ENCODE results near the gene CWC27. TPM values are rescaled to one million over a fixed set of nuclear protein-coding genes. Genes with fewer than 3 reads are reported as not detected.
A peak's percentile ranks its signal among the peaks of the same experiment; 100 is the strongest.

CWC27 gene
- total and polyA plus RNA-seq, 2 of the 13 experiments (the other 11 are each of a cell fraction or from before 2014, with no cell fraction given), result 21.1 to 25.7 TPM

- no TSS peak for BruUV-seq (replicated peaks)
- Histone ChIP-seq H2AFZ (ENCODE audit: low read length) (no peak overlapping the region), H3K27ac (ENCODE audit: extremely low read length, insufficient read depth, low read length) (no peak overlapping the region), H3K79me2 (ENCODE audit: insufficient read depth, low read length) (no peaks in the 10 kb centered on the region), H4K20me1 (ENCODE audit: insufficient read depth, low read length) (no peaks in the 10 kb centered on the region), H3K4me1 (ENCODE audit: insufficient read depth, low read length) (no peaks in the 10 kb centered on the region), H3K27me3 (ENCODE audit: control insufficient read depth in 1 of 2, insufficient read depth in 2 of 2, low read length in 2 of 2) (no peaks in the 10 kb centered on the region), H3K9me3 (ENCODE audit: low read length) (peaks cover 19% of the 10 kb centered on the region), H3K36me3 (replicated peaks in 1 of 2; ENCODE audit: control insufficient read depth in 1 of 2, insufficient read depth in 2 of 2, low read length in 2 of 2) (no peaks in the 10 kb centered on the region), H3K4me2 (ENCODE audit: low read depth, low read length) (no peak overlapping the region), H3K9ac (ENCODE audit: insufficient read depth, low read depth, low read length) (no peak overlapping the region), H3K4me3 (replicated peaks in 1 of 3; ENCODE audit: insufficient read depth in 1 of 3, low read depth in 2 of 3, low read length in 3 of 3) (no peak overlapping the region)
- CTCF ChIA-PET (ENCODE audit: low intra/inter-chr PET ratio, low total read pairs), result no interaction called here
- ATAC-seq (no peak), FAIRE-seq (no peak), DNase-seq (ENCODE audit: low spot score) (no peak)
- TF ChIP-seq CHD4 (IDR thresholded peaks at IDR 0.05; ENCODE audit: borderline replicate concordance, low read length), result peak; percentile 77; the same call in 1 of the 2 replicates
- no peak for TF ChIP-seq ZNF343 (CRISPR knock-in tag; IDR thresholded peaks at IDR 0.05)
- TF ChIP-seq, protein P1, sequence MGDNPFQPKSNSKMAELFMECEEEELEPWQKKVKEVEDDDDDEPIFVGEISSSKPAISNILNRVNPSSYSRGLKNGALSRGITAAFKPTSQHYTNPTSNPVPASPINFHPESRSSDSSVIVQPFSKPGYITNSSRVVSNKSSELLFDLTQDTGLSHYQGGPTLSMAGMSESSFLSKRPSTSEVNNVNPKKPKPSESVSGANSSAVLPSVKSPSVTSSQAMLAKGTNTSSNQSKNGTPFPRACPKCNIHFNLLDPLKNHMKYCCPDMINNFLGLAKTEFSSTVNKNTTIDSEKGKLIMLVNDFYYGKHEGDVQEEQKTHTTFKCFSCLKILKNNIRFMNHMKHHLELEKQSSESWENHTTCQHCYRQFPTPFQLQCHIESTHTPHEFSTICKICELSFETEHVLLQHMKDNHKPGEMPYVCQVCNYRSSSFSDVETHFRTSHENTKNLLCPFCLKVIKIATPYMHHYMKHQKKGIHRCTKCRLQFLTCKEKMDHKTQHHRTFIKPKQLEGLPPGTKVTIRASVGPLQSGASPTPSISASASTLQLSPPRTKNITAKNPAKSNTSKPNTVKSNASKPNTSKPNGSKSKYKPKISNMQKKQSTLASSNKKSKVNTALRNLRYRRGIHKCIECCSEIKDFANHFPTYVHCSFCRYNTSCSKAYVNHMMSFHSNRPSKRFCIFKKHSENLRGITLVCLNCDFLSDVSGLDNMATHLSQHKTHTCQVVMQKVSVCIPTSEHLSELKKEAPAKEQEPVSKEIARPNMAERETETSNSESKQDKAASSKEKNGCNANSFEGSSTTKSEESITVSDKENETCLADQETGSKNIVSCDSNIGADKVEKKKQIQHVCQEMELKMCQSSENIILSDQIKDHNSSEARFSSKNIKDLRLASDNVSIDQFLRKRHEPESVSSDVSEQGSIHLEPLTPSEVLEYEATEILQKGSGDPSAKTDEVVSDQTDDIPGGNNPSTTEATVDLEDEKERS (CRISPR knock-in tag; IDR thresholded peaks at IDR 0.05), result peak; percentile 85
- WGBS (ENCODE audit: low lambda C conversion rate), result 69% methylated on average over 1 of the region's 1 CpG
- in situ Hi-C loops (cut with HindIII; ENCODE audit: extremely low pct_ligation_motif_present, low pct_unique_long_range_greater_than_20kb), result loop anchor here (25.0 kb wide), 1 partner anchor 524 kb away; the partner anchor contains the start of gene ADAMTS6
- POLR2A ChIA-PET, result no interaction called here
- intact Hi-C loops (cut with micrococcal nuclease; ENCODE audit: unreplicated experiment), result no loop called here
Measured at GRCh38 chr5:64963278-64963677, 194.5 kb downstream of the CWC27 start.

GRCh38 chr5:64968591-64969110, 199.9 kb downstream of the CWC27 start:
- Histone ChIP-seq H4K20me1 (ENCODE audit: insufficient read depth, low read length) (no peaks in the 10 kb centered on the region), H3K79me2 (ENCODE audit: insufficient read depth, low read length) (no peaks in the 10 kb centered on the region), H3K27ac (ENCODE audit: extremely low read length, insufficient read depth, low read length) (no peak overlapping the region), H3K4me3 (replicated peaks in 1 of 3; ENCODE audit: insufficient read depth in 1 of 3, low read depth in 2 of 3, low read length in 3 of 3) (no peak overlapping the region), H3K9me3 (ENCODE audit: low read length) (peaks cover 5% of the 10 kb centered on the region), H3K4me1 (ENCODE audit: insufficient read depth, low read length) (no peaks in the 10 kb centered on the region), H3K36me3 (replicated peaks in 1 of 2; ENCODE audit: control insufficient read depth in 1 of 2, insufficient read depth in 2 of 2, low read length in 2 of 2) (peaks cover 1 to 13% of the 10 kb centered on the region in 2 experiments; a peak in 2 of 5 replicates), H3K4me2 (ENCODE audit: low read depth, low read length) (no peak overlapping the region), H3K27me3 (ENCODE audit: control insufficient read depth in 1 of 2, insufficient read depth in 2 of 2, low read length in 2 of 2) (no peaks in the 10 kb centered on the region), H3K9ac (ENCODE audit: insufficient read depth, low read depth, low read length) (no peak overlapping the region), H2AFZ (ENCODE audit: low read length) (no peak overlapping the region)
- ATAC-seq (no peak), DNase-seq (ENCODE audit: low spot score) (no peak), FAIRE-seq (no peak)
- in situ Hi-C loops (cut with HindIII; ENCODE audit: extremely low pct_ligation_motif_present, low pct_unique_long_range_greater_than_20kb), result loop anchor here (25.0 kb wide), 1 partner anchor 519 kb away; the partner anchor contains the start of gene ADAMTS6
- BruUV-seq (replicated peaks), result no TSS peak
- WGBS (ENCODE audit: low lambda C conversion rate), result 100% methylated on average over 1 of the region's 1 CpG
- TF ChIP-seq, protein P2, sequence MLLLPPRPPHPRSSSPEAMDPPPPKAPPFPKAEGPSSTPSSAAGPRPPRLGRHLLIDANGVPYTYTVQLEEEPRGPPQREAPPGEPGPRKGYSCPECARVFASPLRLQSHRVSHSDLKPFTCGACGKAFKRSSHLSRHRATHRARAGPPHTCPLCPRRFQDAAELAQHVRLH (CRISPR knock-in tag; IDR thresholded peaks at IDR 0.05; ENCODE audit: borderline replicate concordance, low read depth), result no peak
- TF ChIP-seq SALL2 (CRISPR knock-in tag; IDR thresholded peaks at IDR 0.05) (no peak), CENPBD1 (CRISPR knock-in tag; IDR thresholded peaks at IDR 0.05; ENCODE audit: borderline replicate concordance, low read depth) (no peak), ZNF446 (CRISPR knock-in tag; IDR thresholded peaks at IDR 0.05) (no peak), REST (IDR thresholded peaks at IDR 0.05; ENCODE audit: borderline replicate concordance in 1 of 2, low read depth in 1 of 2, low read length in 2 of 2) (no peak), ZNF143 (CRISPR knock-in tag; IDR thresholded peaks at IDR 0.05) (no peak), WIZ (CRISPR knock-in tag; IDR thresholded peaks at IDR 0.05) (no peak)
- intact Hi-C loops (cut with micrococcal nuclease; ENCODE audit: unreplicated experiment), result loop anchor here (5.0 kb wide), 1 partner anchor 156 kb away; no protein-coding TSS in a partner anchor
- CTCF ChIA-PET (ENCODE audit: low intra/inter-chr PET ratio, low total read pairs), result no interaction called here
- POLR2A ChIA-PET, result no interaction called here
